Embryonic facial prominence (tissue), 1 donor: Measurements from ENCODE around the gene CAMK2G.
"Not testable (repeated sequence)": the region's sequence is repeated elsewhere in the genome, so short reads cannot be mapped to it uniquely, and the experiment has no call there.

Source experiments
- DNase-seq: peaks from one replicate; pipeline ENCODE4 v3.0.0-alpha.2; 2016; ENCODE audit errors: extremely low spot score

The CAMK2G gene

DNA sequence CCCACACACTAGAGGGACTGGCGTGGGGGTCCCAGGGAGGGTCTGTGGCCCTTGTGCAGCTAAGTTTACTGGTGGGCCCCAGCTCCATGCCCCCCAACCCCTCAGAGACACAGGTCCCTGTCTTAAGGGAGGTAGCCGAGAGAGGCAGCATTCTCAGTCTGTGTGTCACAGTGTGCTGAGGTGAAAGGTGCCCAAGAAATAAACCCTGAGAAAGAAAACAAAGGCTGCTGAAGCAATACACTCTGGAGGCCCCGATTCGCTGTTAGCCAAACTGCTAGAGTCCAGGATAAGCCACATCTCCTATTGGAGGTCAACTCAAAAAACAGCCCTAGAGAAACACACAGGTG, 34.3 kb downstream of the CAMK2G start:
- DNase-seq: no peak

DNA sequence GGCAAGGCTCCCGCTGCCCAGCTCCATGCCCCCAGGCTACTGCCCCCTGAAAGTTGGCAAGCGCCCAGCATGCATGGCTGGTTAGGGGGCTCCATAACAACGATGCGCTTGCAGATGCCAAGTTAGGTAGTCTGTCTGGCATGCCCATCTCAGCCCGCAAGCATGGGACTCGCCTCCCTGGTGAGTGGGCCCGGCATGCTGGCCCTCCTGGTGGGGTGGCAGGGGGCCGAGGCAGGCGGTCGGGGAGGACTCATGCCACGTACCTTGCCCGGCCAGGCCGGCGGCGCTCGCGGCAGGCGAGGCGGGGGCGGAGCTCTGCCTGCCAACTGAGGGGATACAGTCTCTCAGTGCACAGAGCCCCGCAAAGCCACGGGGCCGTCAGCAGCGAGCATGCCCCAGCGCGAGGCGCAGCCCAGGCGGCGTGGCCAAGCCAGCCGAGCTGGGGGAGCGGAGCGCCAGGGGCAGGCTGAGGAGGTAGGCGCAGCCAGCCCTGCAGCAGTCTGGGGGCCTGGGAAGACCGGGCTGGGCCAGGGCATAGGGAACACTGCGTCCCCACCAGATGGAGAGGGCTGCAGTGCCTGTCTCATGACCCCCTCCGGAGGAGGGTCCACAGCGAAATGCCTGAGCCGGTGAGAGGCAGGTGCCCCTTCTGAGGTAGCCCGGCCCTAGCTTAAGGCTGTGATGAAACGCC, 34.9 kb downstream of the CAMK2G start:
- no peak for DNase-seq

DNA sequence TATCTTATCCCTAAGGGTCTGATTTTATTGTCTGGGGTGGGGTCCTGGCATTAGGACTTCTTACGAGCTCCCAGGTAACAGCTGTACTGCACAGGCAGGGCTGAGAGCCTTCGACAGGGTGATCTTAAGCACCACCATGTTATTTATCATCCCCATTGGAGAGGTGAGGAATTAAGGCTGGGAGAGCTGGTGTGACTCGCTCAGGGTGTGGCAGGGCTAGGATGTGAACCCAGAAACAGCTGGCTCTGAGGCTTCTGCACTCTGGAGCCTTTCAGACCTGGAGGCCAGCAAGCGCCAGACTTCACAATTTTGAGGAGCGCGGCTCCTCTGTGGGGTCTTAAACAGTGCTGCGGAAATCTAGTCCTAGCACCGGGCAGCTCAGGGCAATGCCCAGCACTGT, 35.5 kb downstream of the CAMK2G start:
- no peak for DNase-seq

DNA sequence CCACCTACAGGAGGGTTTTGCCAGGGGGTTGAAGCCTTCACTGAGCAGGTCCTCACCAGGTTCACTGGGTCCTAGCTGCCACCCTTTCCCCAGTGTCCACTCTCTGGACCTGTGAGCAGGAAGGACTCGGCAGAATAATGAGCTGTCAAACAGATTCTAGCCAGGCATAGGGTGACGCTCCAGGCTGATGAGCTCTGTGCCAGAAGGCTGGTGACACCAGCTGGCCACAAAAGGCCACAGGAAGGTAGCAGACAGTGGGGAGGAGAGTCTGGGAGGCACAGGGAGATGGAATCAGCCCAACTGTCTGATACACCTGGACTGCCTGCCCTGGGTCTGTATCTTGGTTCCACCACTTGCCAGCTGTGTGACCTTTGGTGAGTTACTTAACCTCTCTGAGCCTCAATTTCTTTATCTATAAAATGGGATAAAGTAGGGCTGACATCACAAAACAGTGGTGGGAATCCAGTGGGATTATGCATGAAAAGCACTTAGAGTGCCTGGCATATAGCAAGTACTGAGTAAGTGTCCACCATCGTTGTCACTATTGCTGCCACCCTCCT, 36.3 kb downstream of the CAMK2G start:
- DNase-seq: no peak

DNA sequence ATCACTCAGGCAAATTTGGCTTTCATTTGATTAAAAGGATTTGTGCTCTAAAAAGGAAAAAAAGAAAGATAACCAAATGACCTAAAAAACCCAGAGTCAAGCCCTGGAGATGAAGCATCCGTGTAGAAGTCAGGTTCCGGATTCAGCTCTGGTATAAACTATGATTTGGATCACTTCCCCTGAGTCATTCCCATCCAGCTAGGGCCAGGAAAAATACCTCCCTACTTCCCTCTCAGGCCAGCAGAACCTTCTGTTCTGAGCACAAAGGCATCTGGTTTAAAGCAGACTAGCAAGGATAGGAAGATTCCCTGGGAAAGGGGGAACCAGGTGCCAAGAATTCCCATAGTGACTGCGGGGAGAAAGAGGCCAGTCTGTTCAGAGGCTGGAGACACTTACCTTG, 37.3 kb downstream of the CAMK2G start:
- no peak for DNase-seq

DNA sequence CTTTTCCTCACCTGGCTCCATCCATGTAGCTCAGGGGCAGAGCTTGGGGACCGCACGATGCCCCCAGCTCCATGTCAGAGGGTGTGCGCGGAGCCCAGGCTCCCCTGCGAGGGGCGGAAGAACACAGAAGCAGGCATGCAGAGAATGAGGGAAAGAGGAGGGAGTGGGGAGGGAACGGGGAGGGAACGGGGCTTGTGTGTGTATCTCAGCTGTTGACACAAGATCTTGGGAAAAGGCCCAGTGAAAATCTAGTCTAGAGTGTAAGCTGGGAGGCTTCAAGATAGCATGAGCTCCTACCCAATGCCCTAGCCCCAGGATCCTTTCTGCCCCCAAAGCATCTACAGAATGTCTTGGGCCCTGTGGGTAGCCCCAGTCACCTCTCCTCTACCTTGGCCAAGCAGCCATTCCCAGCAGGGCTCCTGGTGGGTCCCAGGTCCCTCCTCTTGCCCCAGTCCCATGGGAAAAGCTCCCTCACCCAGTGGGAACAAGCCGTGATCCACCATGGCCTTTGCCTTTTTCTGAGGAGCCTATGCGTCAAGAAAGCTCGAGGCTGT, 37.9 kb downstream of the CAMK2G start:
- DNase-seq: no peak

DNA sequence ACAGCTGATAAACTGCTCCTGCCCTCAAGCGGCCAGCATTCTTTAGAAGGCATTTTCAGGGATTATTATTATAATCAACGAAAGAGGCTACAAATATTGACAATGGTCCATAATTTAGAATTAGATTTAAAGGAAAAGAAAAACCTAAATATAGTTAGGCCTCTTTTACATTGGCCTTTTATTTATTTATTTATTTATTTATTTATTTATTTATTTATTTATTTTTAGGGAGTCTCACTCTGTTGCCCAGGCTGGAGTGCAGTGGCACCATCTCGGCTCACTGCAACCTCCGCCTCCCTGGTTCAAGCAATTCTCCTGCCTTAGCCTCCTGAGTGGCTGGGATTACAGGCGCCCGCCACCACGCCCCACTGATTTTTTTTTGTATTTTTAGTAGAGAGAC, 45.3 kb downstream of the CAMK2G start:
- not testable (repeated sequence) for DNase-seq

DNA sequence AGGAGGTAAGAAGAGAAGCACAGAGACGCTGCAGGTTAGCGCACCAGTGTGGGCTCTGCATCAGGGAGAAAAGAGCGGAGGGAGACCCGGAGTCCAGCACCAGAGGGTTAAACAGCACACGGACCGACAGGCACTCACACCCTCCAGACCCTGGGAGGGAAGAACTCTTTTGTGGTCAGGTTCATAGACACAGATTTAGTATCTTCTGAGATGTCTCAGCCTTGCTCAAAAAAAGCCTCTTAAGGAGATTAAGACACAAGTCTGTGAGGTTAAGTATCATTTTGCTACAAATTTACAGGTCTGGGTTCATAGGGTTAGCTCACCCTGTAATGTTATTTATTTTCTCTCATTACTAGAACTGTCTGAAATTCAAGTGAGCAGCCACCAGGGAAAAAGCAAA, 46.2 kb downstream of the CAMK2G start:
- DNase-seq: no peak

DNA sequence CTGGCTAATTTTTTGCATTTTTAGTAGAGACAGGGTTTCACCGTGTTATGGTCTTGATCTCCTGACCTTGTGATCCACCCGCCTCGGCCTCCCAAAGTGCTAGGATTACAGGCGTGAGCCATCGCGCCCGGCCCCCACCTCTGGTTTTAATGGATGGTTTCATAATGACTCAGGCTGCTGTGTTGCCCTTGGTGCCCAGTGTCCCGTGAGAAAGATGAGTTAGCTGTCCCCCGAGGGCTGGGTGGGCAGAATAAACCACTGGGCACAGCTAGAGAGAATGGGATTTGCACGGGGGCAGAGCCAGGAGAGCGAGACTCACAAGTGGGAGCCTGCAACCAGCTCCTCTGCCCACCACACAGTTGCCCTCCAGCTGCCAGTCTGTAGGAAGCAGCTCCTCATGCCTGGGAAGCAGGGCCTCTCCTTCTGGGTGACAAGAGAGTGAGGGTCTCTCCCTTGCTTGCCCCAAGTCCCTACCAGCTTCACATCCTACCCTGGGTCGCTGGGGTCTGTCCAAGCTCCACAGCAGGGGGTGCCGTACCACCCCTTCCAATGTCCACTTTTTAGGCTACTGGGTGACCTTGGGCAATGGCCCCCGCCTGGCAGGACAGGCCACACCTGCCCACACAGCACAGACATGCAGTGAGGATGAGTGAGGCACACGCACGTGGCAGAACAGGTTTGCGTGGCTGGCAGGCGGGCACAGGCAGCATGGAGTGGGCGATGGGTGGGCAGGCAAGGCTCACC, 46.8 kb downstream of the CAMK2G start:
- no peak for DNase-seq

DNA sequence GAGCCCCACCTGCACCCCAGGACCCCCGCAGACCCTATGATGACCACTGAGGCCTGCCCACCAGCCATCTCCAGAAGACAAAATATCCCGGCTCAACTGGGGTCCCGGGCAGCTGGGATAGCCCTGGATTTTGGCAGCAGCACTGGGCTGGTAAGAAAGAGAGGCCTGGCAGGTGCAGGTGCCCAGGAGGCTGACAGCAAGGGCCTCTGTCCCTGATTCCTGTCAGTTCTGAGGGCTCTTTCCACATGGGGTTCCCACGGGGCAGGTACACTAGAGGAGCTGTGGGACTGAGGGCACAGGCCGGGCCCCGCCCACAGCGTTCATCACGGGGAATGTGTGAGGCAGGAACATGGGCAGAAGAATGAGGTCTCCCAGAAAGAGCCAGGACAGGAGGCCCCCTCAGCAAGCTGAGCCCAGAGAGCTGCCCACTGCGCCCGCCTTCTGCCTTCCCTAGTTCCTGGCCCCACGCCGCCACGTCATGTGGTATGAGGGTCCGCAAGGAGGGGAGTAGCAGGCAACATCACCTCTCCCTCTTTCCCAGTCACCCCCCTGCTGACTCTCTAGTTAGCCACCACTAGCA, 50.1 kb downstream of the CAMK2G start:
- DNase-seq: no peak

DNA sequence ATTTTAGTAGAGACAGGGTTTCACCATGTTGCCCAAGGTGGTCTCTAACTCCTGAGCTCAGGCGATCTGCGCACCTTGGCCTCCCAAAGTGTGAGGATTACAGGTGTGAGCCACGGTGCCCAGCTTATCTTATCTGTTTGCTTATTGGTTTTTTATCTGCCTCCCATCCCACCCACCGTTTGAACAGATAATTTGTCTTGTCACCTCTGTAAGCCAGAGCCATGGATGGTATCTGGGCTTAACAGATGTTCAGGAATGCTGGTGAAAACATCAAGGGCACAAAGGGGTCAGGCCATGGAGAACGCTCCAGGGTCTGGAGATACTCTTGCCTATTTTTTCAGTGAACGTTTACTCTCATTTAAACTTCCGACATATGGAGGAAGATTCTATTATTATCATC, 51.0 kb downstream of the CAMK2G start:
- DNase-seq: no peak

DNA sequence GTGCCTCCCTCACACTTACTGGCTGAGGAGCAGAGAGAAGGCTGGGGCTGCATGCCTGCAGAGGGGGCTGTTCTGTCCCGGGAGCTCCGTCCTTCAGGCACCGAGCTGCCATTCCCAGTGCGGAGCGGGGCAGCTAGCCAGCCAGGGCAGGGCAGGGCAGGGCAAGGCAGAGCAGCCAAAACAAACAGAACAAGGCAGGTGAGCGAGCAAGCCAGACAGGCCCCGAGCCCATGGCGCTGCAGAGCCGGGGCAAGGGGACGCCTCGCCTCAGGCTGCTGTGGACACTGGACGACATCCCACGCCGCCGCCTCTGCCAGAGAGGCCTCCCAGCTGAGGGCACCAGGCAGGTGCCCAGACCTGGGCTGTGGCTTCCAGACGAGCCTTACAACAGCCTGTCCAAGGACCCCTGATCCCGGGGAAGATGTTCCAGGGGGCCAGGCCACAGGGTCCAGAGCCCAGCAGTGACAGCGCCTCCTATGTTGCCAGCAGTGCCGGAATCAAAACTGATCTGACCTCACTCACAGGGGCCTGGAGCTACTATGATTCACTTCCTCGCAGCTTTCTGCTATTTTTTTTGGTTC, 54.8 kb downstream of the CAMK2G start:
- no peak for DNase-seq

DNA sequence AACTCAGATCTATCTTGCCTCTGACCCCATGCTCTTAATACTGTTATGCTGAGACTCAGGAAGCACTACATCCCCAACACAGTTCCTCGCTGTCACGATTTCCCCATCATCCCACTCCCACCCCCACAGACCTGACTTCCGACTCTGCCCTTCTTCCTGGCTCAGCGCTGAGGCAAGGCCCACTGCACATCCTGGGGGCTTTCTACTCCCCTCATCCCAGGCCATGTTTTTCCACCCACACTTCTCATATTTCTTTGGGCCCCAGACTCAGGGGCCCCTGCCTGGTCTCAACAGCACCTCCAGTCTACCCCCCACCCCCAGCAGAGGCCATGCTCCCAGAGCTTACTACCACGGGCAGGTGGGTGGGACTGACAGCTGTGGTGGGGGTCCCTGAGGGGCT, 55.3 kb downstream of the CAMK2G start:
- DNase-seq: no peak

DNA sequence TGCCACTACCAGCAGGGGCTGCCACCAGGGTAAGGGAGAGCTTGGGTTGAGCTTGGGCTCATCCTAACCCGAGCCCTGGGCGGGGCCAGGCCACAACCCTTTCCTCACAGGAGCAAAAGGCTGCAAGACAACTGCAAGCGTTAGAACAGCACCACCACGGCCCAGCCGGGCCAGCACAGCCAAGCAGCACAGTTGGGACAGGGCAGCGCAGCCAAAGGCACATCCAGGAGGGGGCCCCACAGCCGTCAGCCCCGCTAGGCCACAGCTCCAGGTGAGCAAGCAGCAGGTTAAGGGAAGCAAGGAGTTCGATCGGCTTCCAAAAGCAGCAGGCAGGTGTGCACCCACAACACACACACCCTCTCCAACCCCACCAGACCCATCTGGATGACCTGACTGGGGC, 56.0 kb downstream of the CAMK2G start:
- no peak for DNase-seq

DNA sequence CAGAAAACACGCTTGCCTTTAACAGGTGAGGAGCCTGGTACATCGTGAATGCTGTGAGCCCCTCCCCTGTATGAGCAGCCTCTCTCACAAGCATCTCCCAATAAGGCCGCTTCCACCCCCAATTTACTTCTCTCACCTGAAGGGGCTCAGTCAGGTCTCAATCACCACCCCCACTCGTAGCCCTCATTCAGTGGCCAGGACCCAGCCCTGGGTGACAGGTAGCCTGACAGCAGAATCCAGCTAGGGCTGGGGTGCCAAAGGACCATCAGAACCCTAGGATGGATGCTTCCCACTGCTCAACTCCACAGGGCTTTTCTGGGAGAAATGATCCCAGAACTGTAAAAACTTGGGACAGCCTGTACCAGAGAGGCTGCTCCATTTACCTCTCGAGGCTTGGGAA, 56.5 kb downstream of the CAMK2G start:
- DNase-seq: no peak

DNA sequence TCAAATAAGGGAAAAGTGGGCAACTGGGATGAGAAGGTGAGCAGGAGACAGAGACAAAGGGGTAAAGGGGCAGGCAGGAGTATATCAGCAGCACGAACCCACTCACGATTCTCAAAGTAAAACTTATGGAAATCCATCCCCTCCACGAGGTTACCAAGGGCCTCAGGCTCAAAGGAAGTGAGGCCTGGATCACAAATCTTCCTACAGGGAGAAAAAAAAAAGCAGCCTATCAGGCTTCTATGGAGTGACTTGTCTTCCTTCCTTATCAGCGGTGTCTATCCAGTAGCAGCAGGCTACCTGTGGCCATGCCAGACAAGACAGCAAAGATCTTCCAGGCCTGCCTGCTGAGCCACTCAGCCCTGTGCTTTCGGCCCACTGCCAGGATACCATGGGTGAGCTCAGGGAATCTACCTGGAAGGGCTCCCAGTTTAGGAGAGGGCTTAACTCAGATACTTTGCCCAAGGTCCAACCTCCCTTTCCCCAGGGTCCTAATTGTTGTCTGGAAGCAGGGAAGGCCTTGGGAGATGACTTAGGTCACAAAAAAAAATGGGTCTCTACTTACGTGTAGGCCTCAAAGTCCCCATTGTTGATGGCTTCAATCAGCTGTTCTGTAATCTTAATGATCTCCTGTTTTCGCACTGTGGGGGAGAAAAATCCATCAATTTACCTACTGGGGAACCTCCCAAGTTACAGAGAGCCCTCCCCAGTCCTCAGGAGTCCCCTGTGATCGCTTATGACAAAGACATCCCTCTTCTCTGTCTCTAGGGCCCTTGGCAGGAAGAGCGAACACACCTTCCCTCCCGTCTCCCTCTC, 57.2 kb downstream of the CAMK2G start:
- DNase-seq: no peak

DNA sequence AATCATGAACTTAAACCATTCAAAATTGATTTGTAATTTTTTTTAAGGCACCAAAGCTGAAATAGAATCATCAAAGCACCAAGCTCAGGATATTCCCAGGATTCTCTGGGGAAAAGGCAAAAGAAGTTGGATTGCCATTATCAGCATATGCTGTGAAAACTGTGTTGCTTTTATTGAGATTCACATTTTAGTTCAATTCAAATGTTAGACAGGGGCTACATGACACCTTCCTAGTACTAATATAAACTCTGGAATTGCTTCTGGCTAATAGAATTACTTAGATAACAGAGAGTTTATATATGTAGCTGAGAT, 58.7 kb downstream of the CAMK2G start:
- DNase-seq: no peak

DNA sequence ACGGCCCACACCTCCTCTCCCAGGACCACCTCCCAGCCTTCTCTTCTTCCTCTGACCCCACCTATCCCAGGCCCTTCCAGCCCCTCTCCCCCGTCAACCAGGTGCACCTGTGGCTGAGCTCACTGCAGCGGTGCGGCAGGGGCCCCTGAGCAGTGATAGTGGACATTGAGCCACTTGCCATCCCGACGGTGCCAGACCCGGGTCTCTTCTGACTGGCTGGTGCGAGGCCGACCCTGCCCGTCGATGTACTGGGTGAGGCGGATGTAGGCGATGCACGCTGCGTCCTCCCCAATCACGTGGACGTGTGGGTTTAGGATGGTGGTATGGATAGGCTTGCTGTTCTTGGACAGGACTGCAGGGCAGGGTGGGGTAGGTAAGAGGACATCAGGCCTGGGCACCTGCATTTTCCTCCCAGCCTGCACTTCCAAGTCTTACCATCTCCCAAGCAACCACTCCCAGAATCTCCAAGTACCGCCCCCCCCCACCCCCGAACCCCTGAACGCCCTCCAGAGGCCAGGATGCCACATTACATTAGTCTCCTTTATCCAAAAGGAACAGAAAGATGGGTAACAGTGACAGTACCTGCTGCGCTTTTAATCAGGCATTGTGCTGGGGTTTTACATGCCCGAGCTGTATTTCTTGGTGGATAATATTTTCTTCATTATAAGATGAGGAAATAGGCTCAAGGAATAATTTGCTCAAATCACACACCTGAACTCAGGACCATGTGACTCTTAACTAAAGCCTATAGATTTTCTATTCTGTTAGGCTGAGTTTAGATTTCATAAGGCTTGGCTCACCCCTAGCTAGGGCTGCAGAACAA, 59.2 kb downstream of the CAMK2G start:
- no peak for DNase-seq

DNA sequence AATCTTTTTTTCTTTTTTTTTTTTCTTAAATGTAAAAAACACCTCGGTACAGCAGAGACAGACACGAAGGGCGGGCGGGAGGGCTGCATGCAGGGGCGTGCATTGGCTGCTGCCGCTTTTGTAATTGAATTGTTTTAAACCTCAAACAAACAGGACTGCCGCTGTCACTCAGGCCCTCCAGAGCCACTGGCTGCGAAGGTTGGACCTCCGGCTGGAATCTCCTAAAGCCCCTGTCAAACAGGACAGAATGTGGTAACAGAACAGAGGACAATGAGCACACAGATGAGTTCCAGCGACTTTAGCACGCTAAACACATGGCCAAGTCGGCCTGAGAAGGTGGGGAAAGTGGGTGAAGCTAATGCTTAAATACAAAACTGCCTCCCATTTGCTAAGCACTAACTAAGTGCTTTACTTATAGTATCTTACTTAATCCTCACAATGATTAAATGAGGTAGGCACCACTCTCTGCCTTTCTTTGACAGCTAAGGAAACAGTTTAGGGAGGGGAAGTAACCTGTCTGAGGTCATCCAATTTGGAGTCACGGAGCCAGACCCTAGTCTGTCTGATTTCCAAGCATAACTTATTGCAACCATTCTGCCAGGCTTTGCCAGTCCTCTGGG, 60.0 kb downstream of the CAMK2G start:
- no peak for DNase-seq

DNA sequence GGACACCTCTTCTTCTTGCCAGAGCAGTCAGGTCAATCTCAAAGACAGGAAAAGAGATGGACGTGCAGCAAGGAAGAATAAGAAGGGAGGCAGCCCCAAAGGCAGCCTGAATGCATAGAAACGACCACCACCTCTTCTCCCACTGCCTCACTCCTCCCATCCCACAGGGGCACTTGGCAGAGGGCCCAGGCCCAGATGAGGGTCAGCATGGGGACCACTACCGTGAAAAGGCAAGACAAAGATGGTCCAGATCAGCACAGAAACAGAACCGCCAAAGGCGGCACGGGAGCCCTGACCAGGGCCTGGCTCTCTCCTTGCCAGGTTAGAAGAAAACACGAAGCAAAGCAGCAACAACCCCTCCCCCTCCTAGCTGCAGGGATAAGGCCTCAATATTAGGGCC, 61.0 kb downstream of the CAMK2G start:
- no peak for DNase-seq
